K562 (cell line): ENCODE data around the gene METTL23. TPM values are rescaled to one million over a fixed set of nuclear protein-coding genes. Genes with fewer than 3 reads are reported as not detected.

Experiments used
- ATAC-seq: fragments of 200-7000 bp; cut with Tn5 transposase; 3 replicates; pipeline ENCODE4 v1.9.1; 2020; ENCODE audit warnings: moderate library complexity
- BruUV-seq: library from RNA; stranded (reverse); fragments of 400-500 nt; replicated peaks from 2 replicates; lab custom pipeline; 2021; lab: Mats Ljungman, UMichigan
- CTCF ChIA-PET: fragments of 300-600 bp; formaldehyde crosslinking; extraction: SDS; loops from one replicate; lab custom pipeline; 2021; ENCODE audit warnings: low intra/inter-chr PET ratio; lab: Yijun Ruan, JAX
- POLR2A ChIA-PET: fragments of 300-600, 350-650 bp; sonication (Branson Sonifier 250); formaldehyde crosslinking; extraction: SDS; loops from one replicate; lab custom pipeline; 2021; ENCODE audit warnings: antibody characterized with exemption, inconsistent platforms; lab: Yijun Ruan, JAX
- DNase-seq, 4 experiments: peaks; one replicate each; pipeline versions ENCODE4 v3.0.0 to v3.0.0-alpha.2; 2011 to 2018; ENCODE audit warnings: low spot score in 3 of 4, mixed read lengths in 3 of 4; ENCODE audit errors: extremely low read depth in 1 of 4
- FAIRE-seq: peaks from 2 replicates; lab custom pipeline; 2011; peaks lifted over from hg19 to GRCh38; lab: Jason Lieb, UNC
- H2AFZ ChIP-seq: 2 replicates; pipeline ENCODE4 v1.6.0; 2011; ENCODE audit warnings: low read depth, low read length, control low read depth, inconsistent platforms
- H3K27ac ChIP-seq: fragments of 200-600 bp; 3 replicates; pipeline ENCODE4 v1.8.0; 2011; ENCODE audit warnings: low read depth, mild to moderate bottlenecking, control low read depth, inconsistent platforms, low read length, moderate library complexity, mixed read lengths; ENCODE audit errors: extremely low read depth
- H3K27me3 ChIP-seq, 2 experiments: fragments of 300-600 bp in 1 of 2; 2 replicates in 1 of 2; 3 replicates in 1 of 2; pipeline versions ENCODE4 v1.6.0 to v1.8.0; 2011; ENCODE audit warnings: inconsistent platforms in 2 of 2, low read length in 2 of 2, mild to moderate bottlenecking in 1 of 2, mixed read lengths in 1 of 2, moderate library complexity in 1 of 2; ENCODE audit not compliant: control insufficient read depth in 2 of 2, insufficient read depth in 2 of 2
- H3K36me3 ChIP-seq: fragments of 300-600 bp; 3 replicates; pipeline ENCODE4 v1.8.0; 2011; ENCODE audit warnings: mild to moderate bottlenecking, low read length, inconsistent platforms; ENCODE audit not compliant: control insufficient read depth, insufficient read depth
- H3K4me1 ChIP-seq, 2 experiments: fragments of 200-600 bp in 1 of 2; replicated peaks in 1 of 2; 2 replicates in 1 of 2; 3 replicates in 1 of 2; pipeline versions ENCODE4 v1.5.1 to v1.8.0; 2011; ENCODE audit warnings: inconsistent platforms in 2 of 2, low read length in 2 of 2, mild to moderate bottlenecking in 1 of 2, mixed read lengths in 1 of 2, moderate library complexity in 1 of 2; ENCODE audit not compliant: control insufficient read depth in 2 of 2, insufficient read depth in 2 of 2
- H3K4me2 ChIP-seq: 2 replicates; pipeline ENCODE4 v1.6.1; 2011; ENCODE audit warnings: low read length, control low read depth, inconsistent platforms, mixed read lengths; ENCODE audit not compliant: insufficient read depth
- H3K4me3 ChIP-seq: fragments of 200-600 bp; sonication (generic), shearing (Covaris generic); 2 replicates; pipeline ENCODE4 v1.5.1; 2016; ENCODE audit warnings: control low read depth, inconsistent platforms
- H3K79me2 ChIP-seq: fragments of 200-600 bp; 3 replicates; pipeline ENCODE4 v1.8.0; 2011; ENCODE audit warnings: low read length, inconsistent platforms; ENCODE audit not compliant: control insufficient read depth, insufficient read depth
- H3K9ac ChIP-seq, 2 experiments: 2 replicates each; pipeline versions ENCODE4 v1.6.0 to v1.6.1; 2011; ENCODE audit warnings: low read depth in 2 of 2, low read length in 2 of 2, control low read depth in 1 of 2, inconsistent platforms in 1 of 2, mild to moderate bottlenecking in 1 of 2, mixed read lengths in 1 of 2; ENCODE audit not compliant: insufficient read depth in 1 of 2
- H3K9me1 ChIP-seq: one replicate; pipeline ENCODE4 v1.6.0; 2011; ENCODE audit warnings: inconsistent platforms, mild to moderate bottlenecking, low read length, moderate library complexity; ENCODE audit not compliant: control insufficient read depth, insufficient read depth
- H3K9me3 ChIP-seq: replicated peaks from 2 replicates; pipeline ENCODE4 v1.5.1; 2011; ENCODE audit warnings: low read depth, low read length, inconsistent platforms; ENCODE audit not compliant: control insufficient read depth, insufficient read depth
- H4K20me1 ChIP-seq: replicated peaks from 2 replicates; pipeline ENCODE4 v1.6.1; 2011; ENCODE audit warnings: low read length, inconsistent platforms, mixed read lengths; ENCODE audit not compliant: control insufficient read depth, insufficient read depth
- DEAF1 ChIP-seq: fragments of 450-650 bp; formaldehyde crosslinking; IDR thresholded peaks from 2 replicates; pipeline ENCODE4 v1.4.0; 2020; ENCODE audit warnings: mild to moderate bottlenecking, moderate library complexity
- KAT7 ChIP-seq: sonication (generic); formaldehyde crosslinking; IDR thresholded peaks from 2 replicates; pipeline ENCODE4 v1.8.0; 2022; ENCODE audit warnings: missing genetic modification reagents, mild to moderate bottlenecking, borderline replicate concordance
- KDM5B ChIP-seq: fragments of 200-600 bp; sonication (generic); IDR thresholded peaks from 2 replicates; pipeline ENCODE4 v1.6.1; 2012; ENCODE audit warnings: low read depth, mild to moderate bottlenecking, moderate library complexity, low read length, control low read depth, inconsistent platforms; ENCODE audit not compliant: insufficient replicate concordance
- MTA2 ChIP-seq: fragments of 450-650 bp; IDR thresholded peaks from 2 replicates; pipeline ENCODE4 v1.6.1; 2016; ENCODE audit warnings: low read depth
- POLR2AphosphoS5 ChIP-seq: IDR thresholded peaks from 2 replicates; pipeline ENCODE4 v1.6.1; 2011; ENCODE audit warnings: mild to moderate bottlenecking, low read depth, low read length, moderate library complexity; ENCODE audit not compliant: control insufficient read depth, insufficient read depth
- POLR2G ChIP-seq: fragments of 200-400 bp; formaldehyde crosslinking; IDR thresholded peaks from 2 replicates; pipeline ENCODE4 v1.6.1; 2017; ENCODE audit warnings: low read depth, mild to moderate bottlenecking, antibody characterized with exemption, low read length, moderate library complexity
- RBFOX2 ChIP-seq: fragments of 200-400 bp; formaldehyde crosslinking; IDR thresholded peaks from 2 replicates; pipeline ENCODE4 v1.6.1; 2017; ENCODE audit warnings: low read depth, mild to moderate bottlenecking, low read length, moderate library complexity
- U2AF1 ChIP-seq: fragments of 200-400 bp; formaldehyde crosslinking; optimal IDR thresholded peaks from 2 replicates; pipeline ENCODE3; 2017; ENCODE audit warnings: mild to moderate bottlenecking, low read depth, low read length, moderate library complexity
- ZNF311 ChIP-seq: fragments of 250-450 bp; sonication (Bioruptor Pico); IDR thresholded peaks from 2 replicates; pipeline ENCODE4 v1.4.0; 2020; ENCODE audit warnings: mild to moderate bottlenecking, moderate library complexity
- ZNF316 ChIP-seq: fragments of 450-650 bp; IDR thresholded peaks from 2 replicates; pipeline ENCODE4 v1.6.1; 2016
- WGBS: fragments of 100-300 bp; shearing (Covaris generic); methylation state at CpG from one replicate; pipeline ENCODE4 v1.1.6; 2016; ENCODE audit warnings: low coverage, mixed read lengths; ENCODE audit not compliant: insufficient coverage; ENCODE audit errors: missing lambda C conversion rate; 5-methylcytosine and 5-hydroxymethylcytosine counted together
- in situ Hi-C: fragments of 300-500 bp; cut with MboI; formaldehyde crosslinking; loops from 4 replicates; pipeline ENCODE4 v1.15.0; 2018; ENCODE audit warnings: inconsistent platforms, mixed read lengths
- intact Hi-C: fragments of 100-400 bp; cut with micrococcal nuclease; formaldehyde crosslinking; loops from 2 replicates; pipeline ENCODE4 v1.14.2; 2022
- polyA plus RNA-seq, 8 experiments: library from polyadenylated mRNA; depleted of rRNA in 4 of 8; stranded (reverse) in 5 of 8; unstranded in 3 of 8; fragments of >200 nt; fragmentation: Nextera tagmentation in 2 of 8; fragmentation: Illumina TruSeq in 1 of 8; extraction: Ambion mirVana in 2 of 8; extraction: Trizol in 1 of 8; gene quantifications; 2 replicates each; pipeline versions ENCODE4 v1.2.1 to v1.2.3, GENCODE V29; 2011 to 2014; ENCODE audit warnings: inconsistent platforms in 1 of 8, missing spikeins in 1 of 8
- total RNA-seq, 7 experiments: library from RNA; depleted of rRNA in 6 of 7; stranded (reverse); fragments of >200 nt in 6 of 7; fragmentation: Illumina TruSeq in 2 of 7; extraction: Trizol in 2 of 7; gene quantifications; 2 replicates each; pipeline versions ENCODE4 v1.2.1 to v1.2.3, GENCODE V29; 2011 to 2021; ENCODE audit warnings: low replicate concordance in 1 of 7

METTL23 gene
- total and polyA plus RNA-seq, 9 of the 15 experiments (the other 6 are each of a cell fraction or from before 2014, with no cell fraction given) = 29.4 to 67.3 (median 41.6) TPM

DNA sequence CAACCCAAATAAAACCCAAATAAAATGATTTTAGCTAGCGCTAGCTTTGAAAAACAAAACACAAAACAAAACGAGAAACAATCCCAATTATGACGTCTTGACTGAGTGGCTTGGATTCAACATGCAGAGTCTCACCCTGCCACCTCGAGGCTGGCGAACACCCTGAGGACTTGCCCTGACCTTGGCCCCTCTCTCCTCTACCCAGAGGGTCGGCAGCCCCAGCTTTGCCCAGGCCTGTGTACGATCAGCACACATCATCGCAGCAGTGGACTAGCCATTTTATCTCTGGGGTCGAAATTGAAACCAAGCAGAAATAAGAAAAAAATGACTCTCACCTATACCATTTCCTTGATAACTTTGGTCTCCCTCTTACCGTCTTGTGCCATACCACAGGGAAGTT is 5.2 kb upstream of the METTL23 start:
- 93% methylated on average over 9 of the region's 10 CpGs for WGBS
- TF ChIP-seq RBFOX2 = peak; percentile 47; the same call in 1 of the 2 replicates
- peak; percentile 28; the same call in 1 of the 2 replicates for TF ChIP-seq POLR2G
- TF ChIP-seq POLR2AphosphoS5 = no peak
- Histone ChIP-seq H3K9me3 (no peaks in the 10 kb centered on the region; the same call in 1 of the 2 replicates), H3K27ac (no peak overlapping the region), H3K9ac (peak overlapping the region in 1 of 2 experiments; percentile 59; a peak in 1 of 4 replicates), H3K4me2 (no peak overlapping the region), H3K4me3 (no peak overlapping the region), H3K36me3 (peaks cover 82% of the 10 kb centered on the region), H4K20me1 (peaks cover 7% of the 10 kb centered on the region; the same call in 1 of the 2 replicates), H3K9me1 (no peaks in the 10 kb centered on the region), H2AFZ (no peak overlapping the region), H3K79me2 (peaks cover 46% of the 10 kb centered on the region), H3K27me3 (no peaks in the 10 kb centered on the region), H3K4me1 (peaks cover 19 to 34% of the 10 kb centered on the region in 2 experiments)
- DNase-seq = no peak
- BruUV-seq = no TSS peak
- CTCF ChIA-PET = no interaction called here
- FAIRE-seq = no peak
- POLR2A ChIA-PET = interaction anchor here (0.5 to 1.5 kb wide), 7 partner anchors 11 to 332 kb away, joined by 3 to 6 read pairs (median 3); partner anchors contain the start of gene MXRA7
- ATAC-seq = no peak
- in situ Hi-C loops = no loop called here
- intact Hi-C loops = no loop called here

GRCh38 chr17:76722279-76722678 is 4.4 kb upstream of the METTL23 start:
- H3K9me3 ChIP-seq = no peaks in the 10 kb centered on the region; the same call in 1 of the 2 replicates
- POLR2A ChIA-PET = interaction anchor here (0.9 to 1.3 kb wide), 2 partner anchors 10 to 177 kb away, joined by 3 to 4 read pairs; no protein-coding TSS in a partner anchor
- FAIRE-seq (no peak), DNase-seq (no peak), ATAC-seq (no peak)
- WGBS = 98% methylated on average over 8 of the region's 8 CpGs
- no peak overlapping the region for H3K9ac ChIP-seq
- H3K4me2 ChIP-seq = no peak overlapping the region
- peak; percentile 27 for TF ChIP-seq KDM5B
- no peak for TF ChIP-seq MTA2
- TF ChIP-seq KAT7 (CRISPR knock-in tag) = no peak
- no peak for TF ChIP-seq U2AF1
- no peak for TF ChIP-seq DEAF1 (CRISPR knock-in tag)
- no peak for TF ChIP-seq ZNF311 (CRISPR knock-in tag)
- no peak for TF ChIP-seq ZNF316
- intact Hi-C loops (no loop called here), in situ Hi-C loops (no loop called here)
- peaks cover 74% of the 10 kb centered on the region for H3K36me3 ChIP-seq
- peaks cover 7% of the 10 kb centered on the region; the same call in 1 of the 2 replicates for H4K20me1 ChIP-seq
- no TSS peak for BruUV-seq
- H3K27me3 ChIP-seq = no peaks in the 10 kb centered on the region
- H3K27ac ChIP-seq = no peak overlapping the region
- CTCF ChIA-PET = no interaction called here
- no peaks in the 10 kb centered on the region for H3K9me1 ChIP-seq
- no peak overlapping the region for H3K4me3 ChIP-seq
- peaks cover 53% of the 10 kb centered on the region for H3K79me2 ChIP-seq
- no peak overlapping the region for H2AFZ ChIP-seq
- H3K4me1 ChIP-seq = peaks cover 11 to 34% of the 10 kb centered on the region in 2 experiments; a peak in 4 of 5 replicates
